GM18499 (cell line): Measurements from ENCODE around the gene MSI2.
"Not testable (repeated sequence)": the region's sequence is repeated elsewhere in the genome, so short reads cannot be mapped to it uniquely, and the experiment has no call there.

Experiments
- ATAC-seq: cut with Tn5 transposase; IDR thresholded peaks from one replicate; pipeline ENCODE4 v1.9.1; 2021; ENCODE audit warnings: moderate number of reproducible peaks; ENCODE audit not compliant: insufficient read depth, unreplicated experiment

MSI2 gene

DNA sequence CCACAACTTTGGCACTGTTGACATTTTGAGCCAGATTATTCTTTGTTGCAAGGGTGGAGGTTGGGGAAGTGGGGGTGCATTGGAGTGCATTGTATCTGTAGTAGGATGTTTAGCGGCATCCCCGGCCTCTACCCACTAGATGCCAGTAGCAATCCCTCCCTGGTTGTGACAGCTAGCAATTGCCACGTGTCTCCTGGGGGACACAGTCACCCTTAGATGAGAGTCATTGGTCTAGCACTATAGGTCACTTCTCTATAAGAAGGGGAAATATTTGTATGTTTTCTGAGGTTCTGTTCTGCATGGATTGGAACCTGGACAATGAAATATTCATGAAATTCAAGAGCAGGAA is 32.4 kb downstream of the MSI2 start:
- ATAC-seq = no peak

DNA sequence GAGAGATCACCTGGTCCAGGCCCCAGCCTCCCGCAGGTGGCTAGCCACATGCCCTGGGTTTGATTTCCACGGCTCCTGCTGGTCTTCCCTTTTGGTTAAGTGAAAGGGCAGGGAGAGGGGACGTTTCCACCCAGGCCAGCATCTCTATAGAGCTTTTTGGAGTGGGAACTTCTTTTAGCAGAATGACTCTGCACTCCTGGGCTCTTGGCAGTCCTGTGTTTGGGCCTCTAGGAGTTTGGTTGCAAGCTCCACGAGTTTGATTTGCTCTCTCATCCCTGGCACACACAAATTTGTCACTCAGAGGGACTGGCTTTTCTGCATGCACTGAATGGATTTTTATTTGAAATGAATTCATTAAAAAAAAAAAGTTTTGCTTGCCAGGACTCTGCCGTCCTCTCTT is 32.8 kb downstream of the MSI2 start:
- no peak for ATAC-seq

DNA sequence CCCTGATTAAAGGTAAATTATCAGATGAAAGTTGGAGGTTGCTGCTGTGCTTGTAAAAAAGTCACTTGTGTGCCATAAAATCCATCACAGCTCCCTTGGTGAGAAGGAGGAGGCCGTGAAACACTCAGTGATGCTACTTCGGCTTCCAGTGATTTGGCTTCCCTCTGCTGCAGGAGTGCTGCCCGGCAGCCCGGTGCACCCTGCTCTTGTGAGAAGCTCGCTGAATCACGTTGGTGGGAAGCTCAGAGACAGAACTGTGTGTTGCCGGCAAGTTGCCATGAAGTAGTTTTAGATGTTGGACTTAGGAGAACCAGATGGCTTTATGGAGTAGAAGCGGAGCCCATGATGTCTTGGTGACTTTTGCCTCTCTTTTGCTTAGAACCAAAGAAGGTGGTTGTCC is 33.3 kb downstream of the MSI2 start:
- no peak for ATAC-seq

DNA sequence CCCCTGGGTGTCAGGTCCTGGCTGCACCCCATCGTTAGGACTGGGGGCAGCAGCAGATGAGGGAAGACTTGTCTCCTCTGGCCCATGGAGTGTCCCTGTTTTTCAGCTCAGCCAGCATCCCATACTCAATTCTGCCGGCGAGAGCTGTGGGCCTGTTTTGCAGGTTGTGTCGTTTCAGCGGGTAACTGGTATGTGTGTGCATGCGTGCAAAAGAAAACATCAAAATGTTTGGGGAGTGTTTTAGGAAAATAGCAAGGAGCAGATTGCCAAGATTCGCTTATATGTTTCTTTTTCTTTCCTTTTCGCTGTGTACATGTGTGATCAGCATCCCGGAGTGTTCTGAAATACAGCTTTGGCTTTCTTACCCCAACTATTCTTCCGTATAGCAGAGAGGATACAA is 34.7 kb downstream of the MSI2 start:
- no peak for ATAC-seq

DNA sequence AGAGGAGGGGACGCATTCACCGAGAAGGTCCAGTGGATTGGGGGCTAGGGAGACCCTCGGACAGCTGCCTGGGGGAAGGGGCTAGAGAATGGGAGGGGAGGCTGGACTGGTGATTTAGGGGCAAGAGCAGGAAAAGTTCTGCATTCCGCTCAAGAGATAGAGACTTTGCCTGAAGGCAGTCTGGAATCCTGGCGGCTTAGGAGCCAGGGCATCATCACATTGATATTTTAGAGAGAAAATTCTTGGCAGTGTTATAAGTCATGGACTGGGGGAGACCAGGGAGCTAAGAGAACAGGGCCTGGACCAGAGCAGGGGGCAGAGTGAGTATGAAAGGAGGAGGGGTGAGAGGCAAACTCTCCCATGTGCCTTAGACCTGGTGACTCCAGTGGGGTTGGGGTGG is 35.8 kb downstream of the MSI2 start:
- no peak for ATAC-seq

DNA sequence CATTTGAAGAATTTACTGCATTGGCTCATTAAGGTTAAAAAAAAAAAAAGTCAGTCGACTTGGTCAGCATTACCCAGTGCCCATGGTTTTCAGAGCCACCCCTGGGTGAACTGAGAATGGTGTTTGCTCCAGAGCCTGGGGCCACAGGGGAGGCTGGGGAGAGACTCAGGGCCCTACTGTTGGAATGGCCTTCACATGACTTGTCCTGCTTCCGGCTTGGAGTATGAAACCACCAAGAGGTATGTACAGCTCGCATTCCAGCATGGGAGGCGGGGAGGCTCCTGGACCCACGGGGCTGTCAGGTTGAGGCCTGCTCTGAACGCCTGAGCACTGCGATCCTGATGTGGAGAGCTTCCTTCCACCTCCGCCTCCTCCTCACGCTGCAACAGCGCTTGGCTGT is 36.8 kb downstream of the MSI2 start:
- no peak for ATAC-seq

DNA sequence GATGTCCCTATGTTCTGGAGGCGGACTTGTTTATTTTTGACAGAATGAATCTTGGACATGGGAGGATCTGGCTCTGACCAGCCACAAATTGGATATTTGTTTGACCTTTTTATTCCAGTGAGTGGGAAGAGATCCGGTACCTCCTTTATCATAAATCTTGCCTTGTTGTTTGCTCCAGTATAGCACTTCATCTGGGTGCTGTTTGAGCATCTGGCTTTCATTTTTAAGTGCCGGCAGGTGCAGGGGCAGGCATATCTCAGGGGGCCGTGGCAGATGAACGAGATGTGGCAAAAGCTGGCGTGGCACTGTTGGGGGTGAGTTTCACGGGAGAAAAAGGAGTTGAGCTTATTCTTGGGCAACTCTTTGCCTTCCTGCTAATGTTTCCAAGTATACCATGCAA is 37.8 kb downstream of the MSI2 start:
- no peak for ATAC-seq

DNA sequence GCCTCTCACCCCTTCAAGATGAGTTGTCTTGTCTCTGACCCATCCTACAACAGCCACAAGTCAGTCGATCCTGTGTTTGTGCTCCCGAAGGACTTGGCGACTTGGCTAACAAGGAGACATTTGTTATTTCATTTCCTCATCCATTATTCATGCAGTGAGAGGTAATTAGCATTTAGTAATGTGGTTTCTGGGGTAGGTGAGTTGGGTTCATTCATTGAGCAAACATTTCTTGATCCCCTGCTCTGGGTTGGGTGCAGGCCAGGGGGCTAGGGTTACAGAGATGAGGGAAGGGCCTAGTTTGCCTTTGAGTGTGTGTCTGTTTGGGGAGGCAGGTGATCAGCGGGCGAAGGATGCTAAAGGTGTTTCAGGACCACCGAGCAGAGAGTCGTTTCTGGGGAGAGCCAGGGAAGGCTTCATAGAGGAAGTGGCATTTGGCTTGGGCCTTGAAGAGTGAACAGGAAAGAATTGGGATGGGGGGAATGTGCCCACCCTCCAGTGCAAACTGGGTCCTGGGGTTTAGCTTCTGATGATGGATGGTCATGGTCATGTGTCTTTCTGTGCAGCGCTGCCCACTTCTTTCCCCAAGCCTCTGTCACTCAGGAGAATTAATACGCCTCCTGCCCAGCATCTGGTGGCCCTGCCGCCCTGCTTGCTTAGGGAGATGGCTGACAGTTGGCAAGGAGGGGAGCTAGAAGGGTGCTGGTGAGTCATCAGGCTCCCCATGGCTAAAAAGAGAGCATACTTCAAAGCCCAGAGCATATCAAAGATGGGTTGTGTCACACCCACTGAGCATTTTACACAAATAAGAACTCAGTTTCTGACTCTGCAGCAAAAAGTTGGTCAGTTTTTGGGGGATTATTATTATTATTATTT is 38.5 kb downstream of the MSI2 start:
- ATAC-seq = no peak

DNA sequence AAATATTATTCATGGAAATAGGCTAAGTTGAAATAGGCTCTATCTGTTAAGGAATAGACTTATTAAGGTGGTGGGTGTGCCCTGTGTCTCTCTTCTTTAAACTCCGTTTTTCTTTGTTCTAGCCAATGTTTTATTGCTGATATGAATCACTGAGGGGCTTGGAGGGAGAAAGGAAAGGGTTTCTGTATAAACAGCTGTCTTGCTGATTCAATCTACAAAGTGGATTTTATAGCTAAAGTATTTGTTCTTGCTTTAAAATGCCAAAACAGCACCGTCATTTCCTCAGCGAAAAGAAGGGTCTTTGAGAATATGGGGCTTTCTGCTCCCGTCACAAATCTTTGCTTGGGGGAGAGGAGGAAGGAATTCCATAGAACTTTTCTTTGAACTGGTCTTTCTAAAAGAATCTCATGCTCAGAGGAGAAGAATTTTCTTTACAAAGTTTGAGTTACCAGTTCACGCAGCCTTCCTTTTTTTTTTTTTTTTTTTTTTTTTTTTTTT is 39.3 kb downstream of the MSI2 start:
- no peak for ATAC-seq

DNA sequence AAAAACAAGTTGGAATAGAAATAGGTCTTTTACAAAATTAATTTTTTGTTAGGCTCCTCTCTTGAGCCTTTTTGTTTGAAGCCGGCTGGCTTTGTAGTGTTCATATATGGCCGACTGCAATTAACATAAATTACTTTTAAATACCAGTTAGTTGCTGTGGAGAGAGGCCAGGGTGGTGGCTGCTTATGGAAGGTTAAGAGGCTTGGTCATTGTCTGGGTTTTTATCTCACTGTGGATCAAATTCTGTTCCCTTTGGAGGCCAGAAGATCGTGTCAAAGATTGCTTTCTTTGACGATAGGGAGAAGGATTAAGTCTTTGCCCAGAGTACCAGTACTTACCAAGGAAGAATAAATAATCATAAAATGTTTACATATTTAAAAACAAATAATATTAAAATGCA is 39.9 kb downstream of the MSI2 start:
- no peak for ATAC-seq

DNA sequence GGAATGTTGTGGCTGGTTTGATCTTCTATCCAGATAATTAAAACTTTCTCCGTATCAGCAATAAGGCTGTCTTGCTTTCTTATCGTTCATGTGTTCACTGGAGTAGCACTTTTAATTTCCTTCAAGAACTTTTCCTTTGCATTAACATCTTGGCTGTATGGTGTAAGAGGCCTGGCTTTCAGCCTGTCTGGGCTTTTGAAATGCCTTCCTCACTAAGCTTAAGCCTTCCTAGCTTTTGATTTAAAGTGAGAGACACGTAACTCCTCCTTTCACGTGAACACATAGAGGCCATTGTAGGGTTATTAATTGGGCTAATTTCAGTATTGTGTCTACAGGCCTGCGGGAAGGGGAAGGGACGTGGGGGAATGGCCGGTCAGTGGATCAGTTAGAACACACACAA is 42.9 kb downstream of the MSI2 start:
- ATAC-seq = no peak

DNA sequence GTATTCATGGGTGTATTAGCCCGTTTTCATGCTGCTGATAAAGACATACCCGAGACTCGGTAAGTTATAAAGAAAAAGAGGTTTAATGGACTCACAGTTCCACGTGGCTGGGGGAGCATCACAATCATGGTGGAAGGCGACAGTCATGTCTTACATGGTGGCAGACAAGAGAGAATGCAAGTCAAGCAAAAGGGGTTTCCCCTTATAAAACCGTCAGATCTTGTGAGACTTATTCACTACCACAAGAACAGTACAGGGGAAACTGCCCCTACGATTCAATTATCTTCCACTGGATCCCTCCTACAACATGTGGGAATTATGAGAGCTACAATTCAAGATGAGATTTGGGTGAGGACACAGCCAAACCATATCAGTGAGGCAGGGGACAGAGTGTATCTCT is 44.3 kb downstream of the MSI2 start:
- ATAC-seq = not testable (repeated sequence)

DNA sequence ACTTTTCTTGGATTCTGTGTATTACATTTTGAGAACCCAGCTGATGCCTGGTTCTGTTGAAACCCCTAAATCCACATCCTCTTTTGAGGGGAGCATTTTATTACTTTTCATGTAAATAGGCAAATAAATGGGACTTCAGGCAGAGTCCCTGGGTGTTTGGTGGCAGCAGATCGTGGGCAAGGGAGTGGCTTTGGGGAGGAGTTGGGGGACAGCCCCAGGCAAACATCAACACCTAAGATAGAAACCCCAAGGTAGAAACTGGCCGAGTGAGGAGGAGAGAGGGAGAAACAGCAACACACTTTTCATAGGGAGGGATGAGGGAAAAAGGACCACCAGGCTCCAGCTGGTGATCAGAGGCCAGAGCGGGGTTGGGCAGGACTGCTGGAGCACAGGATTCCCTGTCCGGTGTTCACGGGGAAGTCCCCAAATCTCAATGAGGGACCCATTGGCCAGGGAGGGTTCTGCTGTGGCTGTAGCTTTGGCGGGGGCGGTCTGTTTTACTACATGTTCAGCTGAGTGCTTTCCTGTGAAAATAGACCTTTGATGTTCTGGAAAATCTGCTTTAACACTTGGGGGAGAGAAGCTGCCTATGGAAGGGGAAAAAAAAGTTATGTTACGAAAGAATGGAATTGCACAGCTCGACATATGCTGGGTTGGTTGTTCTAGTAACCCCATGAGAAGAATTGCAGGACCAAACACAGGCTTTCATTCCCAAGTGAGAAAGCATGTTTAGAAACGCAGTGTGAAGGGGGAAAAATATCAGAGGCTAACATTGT is 46.6 kb downstream of the MSI2 start:
- no peak for ATAC-seq

DNA sequence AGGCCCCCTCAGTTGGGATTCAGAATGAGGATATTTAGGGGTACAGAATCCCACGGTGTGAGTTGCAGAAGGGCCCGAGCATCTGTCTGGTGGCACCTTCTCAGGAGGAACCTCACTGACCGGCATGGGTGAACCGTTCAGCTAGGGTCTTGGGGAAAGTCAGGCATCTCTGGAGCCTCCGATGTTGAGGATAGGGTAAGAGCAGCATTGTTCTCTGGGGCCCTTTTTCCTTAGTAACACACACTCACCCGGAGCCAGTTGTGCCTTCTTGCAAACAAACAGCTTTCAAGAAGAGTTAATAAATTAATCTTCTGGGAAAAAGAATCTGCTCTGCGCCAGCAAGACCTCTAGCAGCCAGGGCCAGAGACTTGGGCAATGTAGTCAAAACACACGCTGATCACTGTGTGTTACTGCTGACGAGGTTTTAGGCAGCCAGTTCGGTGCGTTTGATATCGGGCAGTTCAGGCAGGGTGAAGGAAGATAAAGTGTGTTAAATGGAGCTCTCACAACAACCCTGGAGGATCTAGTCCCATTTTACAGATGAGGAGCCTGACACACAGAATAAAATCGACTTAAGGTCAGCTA is 48.9 kb downstream of the MSI2 start:
- ATAC-seq = no peak

DNA sequence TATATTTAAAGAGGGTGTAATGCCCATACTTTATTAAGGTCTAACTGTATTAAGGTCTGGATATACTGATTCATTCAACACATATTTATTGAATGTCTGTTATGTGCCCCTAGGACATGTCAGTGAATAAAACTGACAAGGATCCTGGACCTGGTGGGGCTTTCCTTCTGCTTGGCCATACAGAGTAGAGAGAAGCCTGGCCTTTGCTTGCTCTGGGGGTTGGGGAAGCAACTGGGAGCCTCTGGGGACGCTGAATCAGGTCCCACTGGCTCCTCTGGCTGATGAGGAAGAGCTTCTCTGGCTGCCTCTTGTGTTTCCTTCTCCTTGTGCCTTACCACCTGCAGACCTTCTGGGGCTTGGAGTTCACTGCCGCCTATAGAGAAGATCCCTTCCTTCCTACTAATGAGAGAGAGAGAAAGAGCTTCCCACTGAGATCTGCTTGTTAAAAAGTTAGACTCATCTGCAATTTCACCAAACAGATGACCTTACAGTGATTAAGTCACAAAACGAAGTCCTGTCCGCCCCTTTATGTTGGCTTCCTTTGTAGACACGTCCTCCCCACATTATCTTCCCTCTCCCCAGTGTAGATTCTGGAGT is 49.7 kb downstream of the MSI2 start:
- no peak for ATAC-seq

DNA sequence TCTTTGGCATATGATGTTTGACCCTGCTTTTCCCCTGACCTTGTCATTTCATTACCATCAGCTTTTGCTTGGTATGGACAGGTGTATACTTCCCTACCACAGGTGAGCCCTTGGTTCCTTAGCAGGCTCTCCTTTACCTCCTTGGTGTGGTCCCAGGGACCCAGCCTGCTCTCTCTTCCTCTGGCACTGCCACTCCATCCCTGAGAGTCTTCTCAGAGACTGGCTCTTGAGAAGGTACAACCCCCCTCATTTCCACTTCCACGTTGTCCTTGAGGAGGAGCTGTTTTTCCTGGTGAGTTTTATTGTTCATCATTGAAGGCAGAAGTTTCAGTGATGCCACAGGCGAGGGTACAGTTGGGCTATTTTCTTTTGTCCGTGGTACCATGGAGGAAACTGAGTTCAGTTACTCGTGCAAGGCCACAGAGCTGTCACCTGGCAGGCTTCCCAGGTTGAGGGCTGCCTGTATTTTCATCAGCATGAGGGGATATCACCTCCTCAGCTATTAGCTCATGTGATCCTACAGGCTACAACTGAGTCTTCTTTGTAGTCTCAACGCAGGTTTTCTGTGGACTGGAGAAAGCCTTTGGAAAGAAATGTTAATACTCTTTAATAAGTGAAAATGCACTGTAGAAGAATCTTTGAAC is 52.3 kb downstream of the MSI2 start:
- no peak for ATAC-seq

DNA sequence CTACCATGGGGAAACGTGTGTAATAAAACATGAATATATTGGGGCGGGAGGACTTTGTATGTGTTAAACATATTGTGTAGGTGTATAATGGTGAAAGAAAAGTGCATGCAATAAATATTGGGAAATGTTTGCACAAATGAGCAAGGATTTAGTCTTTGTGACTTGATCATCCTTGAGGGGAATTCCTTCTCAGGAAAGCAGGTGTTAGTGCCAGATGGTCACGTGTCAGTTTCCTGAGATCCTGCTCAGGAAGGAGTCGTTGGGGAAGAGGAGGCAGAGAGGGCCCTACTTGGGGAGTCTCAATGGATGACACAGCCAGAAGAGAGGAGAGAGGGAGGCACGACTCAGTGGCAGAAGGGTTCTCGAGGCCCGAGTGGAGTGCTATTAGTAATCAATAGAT is 53.2 kb downstream of the MSI2 start:
- ATAC-seq = no peak

DNA sequence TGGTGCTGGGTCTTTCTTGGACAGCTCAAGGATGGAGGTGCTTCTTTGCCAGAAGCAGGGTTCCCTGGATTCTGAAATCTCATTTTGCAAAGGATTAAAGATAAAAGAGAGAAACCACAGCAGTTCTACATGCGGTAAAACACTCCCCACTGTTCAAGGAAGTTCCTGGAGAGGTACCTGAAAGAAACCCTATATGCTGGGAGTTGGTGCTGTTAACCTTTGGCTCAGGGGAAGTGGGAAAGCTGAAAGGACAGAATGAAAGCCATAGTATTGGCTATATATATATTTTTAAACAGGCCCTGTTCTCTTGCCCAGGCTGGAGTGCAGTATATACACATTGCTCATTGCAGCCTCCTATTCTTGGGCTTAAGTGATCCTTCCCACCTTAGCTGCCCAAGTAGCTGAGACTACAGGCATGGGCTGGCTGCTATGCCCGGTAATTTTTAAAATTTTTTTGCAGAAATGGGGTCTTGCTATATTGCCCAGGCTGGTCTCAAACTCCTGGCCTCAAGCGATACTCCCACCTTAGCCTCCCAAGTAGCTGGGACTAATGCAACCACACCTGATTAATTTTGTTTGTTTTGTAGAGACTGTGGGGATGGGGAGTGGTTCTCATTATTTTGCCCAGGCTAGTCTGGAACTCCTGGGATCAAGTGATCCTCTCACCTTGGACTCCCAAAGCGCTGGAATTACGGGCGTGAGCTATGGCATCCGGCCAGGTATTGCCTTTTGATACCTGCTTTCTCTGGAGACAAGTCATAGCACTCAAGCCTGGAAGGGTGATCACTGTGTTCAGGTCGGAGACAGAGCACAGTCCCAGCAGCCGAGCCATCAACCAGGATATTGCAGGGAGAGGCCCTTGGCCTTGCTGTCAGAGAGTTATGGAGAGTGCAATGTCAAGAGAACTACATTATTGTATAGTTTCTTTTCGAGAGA is 55.2 kb downstream of the MSI2 start:
- ATAC-seq = no peak

DNA sequence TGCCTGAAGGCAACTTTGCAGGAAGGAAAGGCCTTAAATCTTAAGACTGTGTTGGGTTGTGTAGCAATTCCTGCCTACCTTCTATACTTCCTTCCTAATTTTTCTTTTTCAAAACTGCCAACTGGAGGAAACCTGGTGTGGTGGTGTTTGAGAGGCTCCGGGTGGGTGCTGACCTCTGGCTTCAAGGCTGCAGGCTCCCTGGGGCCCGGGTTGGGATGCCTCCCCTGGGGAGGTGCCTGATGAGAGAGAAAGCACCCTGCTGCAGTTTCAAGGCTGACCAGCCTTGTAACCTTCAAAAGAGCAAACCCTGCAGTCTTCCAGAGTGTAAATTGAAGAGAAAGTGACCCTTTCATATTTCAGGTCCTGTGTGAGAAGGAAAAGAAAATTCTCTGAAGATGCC is 55.9 kb downstream of the MSI2 start:
- ATAC-seq = no peak
